Measurements from ENCODE around the gene COCH.
"Not testable (repeated sequence)": the region's sequence is repeated elsewhere in the genome, so short reads cannot be mapped to it uniquely, and the experiment has no call there.

COCH gene

GRCh38 chr14:30876692-30877091 is 2.3 kb downstream of the COCH start:
- no peak for DNase-seq

GRCh38 chr14:30882431-30882830 is 8.1 kb downstream of the COCH start:
- peak; percentile 48 for DNase-seq

- DNase-seq, result no peak
These were observed 9.3 kb downstream of the COCH start for GRCh38 chr14:30883508-30884294.

- DNase-seq, result no peak
These were observed 10.5 kb downstream of the COCH start for GRCh38 chr14:30884901-30885300.

- no peak for DNase-seq
These were observed 11.7 kb downstream of the COCH start for GRCh38 chr14:30885840-30886740.

GRCh38 chr14:30888480-30889243 is 14.3 kb downstream of the COCH start:
- no peak for DNase-seq

GRCh38 chr14:30889244-30889594 is 14.9 kb downstream of the COCH start:
- DNase-seq, result no peak

- DNase-seq, result no peak
These were observed 19.5 kb downstream of the COCH start for GRCh38 chr14:30893819-30894218.

GRCh38 chr14:30894923-30895515 is 20.7 kb downstream of the COCH start:
- no peak for DNase-seq

- DNase-seq, result no peak
These were observed 22.1 kb downstream of the COCH start for GRCh38 chr14:30896435-30896834.

GRCh38 chr14:30897121-30897520 is 22.8 kb downstream of the COCH start:
- DNase-seq, result not testable (repeated sequence)

GRCh38 chr14:30903285-30904124 is 29.1 kb downstream of the COCH start:
- no peak for DNase-seq

GRCh38 chr14:30906752-30907658 is 32.6 kb downstream of the COCH start:
- DNase-seq, result no peak

- no peak for DNase-seq
These were observed 33.3 kb downstream of the COCH start for GRCh38 chr14:30907659-30908057.

- no peak for DNase-seq
These were observed 34.5 kb downstream of the COCH start for GRCh38 chr14:30908826-30909225.

- DNase-seq, result no peak
These were observed 40.5 kb downstream of the COCH start for GRCh38 chr14:30914812-30915211.

- no peak for DNase-seq
These were observed 41.2 kb downstream of the COCH start for GRCh38 chr14:30915596-30915995.

GRCh38 chr14:30921305-30921704 is 46.9 kb downstream of the COCH start:
- peak; percentile 24 for DNase-seq

GRCh38 chr14:30921788-30922187 is 47.4 kb downstream of the COCH start:
- DNase-seq, result no peak

- DNase-seq, result no peak
These were observed 50.9 kb downstream of the COCH start for GRCh38 chr14:30925254-30925653.

GRCh38 chr14:30928462-30928861 is 54.1 kb downstream of the COCH start:
- no peak for DNase-seq
